Kidney capillary endothelial cell (primary cell): ENCODE data around the gene CHMP3.
"Not testable (repeated sequence)": the region's sequence is repeated elsewhere in the genome, so short reads cannot be mapped to it uniquely, and the experiment has no call there.

Experiments used
- DNase-seq: peaks from one replicate; pipeline ENCODE4 v3.0.0-alpha.2; 2018; ENCODE audit warnings: low spot score

CHMP3 gene

GRCh38 chr2:86549440-86549839 lies 13.8 kb downstream of the CHMP3 start:
- DNase-seq, result not testable (repeated sequence)

GRCh38 chr2:86548913-86549396 lies 14.3 kb downstream of the CHMP3 start:
- not testable (repeated sequence) for DNase-seq

DNA sequence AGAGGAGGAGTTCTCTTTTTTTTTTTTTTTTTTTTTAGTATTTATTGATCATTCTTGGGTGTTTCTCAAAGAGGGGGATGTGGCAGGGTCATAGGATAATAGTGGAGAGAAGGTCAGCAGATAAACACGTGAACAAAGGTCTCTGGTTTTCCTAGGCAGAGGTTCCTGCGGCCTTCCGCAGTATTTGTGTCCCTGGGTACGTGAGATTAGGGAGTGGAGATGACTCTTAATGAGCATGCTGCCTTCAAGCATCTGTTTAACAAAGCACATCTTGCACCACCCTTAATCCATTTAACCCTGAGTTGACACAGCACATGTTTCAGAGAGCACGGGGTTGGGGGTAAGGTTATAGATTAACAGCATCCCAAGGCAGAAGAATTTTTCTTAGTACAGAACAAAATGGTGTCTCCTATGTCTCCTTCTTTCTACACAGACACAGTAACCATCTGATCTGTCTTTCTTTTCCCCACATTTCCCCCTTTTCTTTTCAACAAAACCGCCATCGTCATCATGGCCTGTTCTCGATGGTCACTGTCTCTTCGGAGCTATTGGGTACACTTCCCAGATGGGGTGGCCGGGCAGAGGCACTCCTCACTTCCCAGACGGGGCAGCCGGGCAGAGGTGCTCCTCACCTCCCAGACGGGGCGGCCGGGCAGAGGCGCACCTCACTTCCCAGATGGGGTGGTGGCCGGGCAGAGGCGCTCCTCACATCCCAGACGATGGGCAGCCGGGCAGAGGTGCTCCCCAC lies 14.9 kb downstream of the CHMP3 start:
- DNase-seq, result not testable (repeated sequence)

DNA sequence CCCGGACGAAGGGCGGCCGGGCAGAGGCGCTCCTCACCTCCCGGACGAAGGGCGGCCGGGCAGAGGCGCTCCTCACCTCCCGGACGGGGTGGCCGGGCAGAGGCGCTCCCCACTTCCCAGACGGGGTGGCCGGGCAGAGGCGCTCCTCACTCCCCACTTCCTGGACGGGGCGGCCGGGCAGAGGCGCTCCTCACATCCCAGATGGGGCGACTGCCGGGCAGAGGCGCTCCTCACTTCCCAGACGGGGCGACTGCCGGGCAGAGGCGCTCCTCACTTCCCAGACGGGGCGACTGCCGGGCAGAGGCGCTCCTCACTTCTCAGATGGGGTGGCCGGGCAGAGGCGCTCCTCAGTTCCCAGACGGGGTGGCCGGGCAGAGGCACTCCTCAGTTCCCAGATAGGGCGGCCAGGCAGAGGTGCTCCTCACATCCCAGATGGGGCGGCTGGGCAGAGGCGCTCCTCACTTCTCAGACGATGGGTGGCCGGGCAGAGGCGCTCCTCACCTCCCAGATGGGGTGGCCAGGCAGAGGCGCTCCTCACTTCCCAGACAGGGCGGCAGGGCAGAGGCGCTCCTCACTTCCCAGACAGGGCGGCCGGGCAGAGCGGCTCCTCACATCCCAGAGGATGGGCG lies 17.8 kb downstream of the CHMP3 start:
- not testable (repeated sequence) for DNase-seq

- not testable (repeated sequence) for DNase-seq
Measured at GRCh38 chr2:86544278-86545099, 18.8 kb downstream of the CHMP3 start.

DNA sequence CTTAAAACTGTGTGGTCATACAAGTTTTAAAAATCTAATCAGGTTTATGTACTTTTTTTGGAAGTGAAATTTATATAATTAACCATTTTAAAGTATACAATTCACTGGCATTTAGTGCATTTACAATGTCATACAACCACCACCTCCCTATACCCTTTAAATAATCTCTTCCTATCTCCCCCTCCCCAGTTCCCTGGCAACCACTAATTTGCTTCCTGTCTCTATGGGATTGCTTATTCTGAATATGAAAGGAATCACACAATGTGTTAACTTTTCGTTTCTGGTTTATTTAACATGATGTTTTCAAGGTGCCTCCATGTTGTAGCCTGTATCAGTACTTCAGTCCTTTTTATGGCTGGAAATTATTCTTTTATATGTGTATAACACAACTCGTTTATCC lies 19.4 kb downstream of the CHMP3 start:
- DNase-seq, result no peak

DNA sequence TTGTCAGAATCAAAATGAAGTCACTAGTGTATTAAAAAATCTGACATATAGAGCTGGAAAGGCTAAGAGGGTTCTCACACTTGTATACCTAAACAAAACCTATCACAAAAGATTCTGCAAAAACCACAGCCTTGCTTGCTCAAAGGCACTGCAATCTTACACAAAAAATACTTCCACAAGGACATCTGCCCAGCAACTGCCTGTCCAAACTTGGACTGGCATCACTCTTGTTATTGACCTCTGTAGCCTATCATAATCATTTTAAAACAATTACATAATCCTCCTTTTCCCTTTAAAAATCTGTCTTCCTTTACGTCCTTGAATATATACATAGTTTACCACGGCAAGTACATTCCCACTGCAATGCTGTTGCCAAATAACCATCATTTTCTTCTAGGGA lies 19.9 kb downstream of the CHMP3 start:
- no peak for DNase-seq

GRCh38 chr2:86542814-86543213 lies 20.4 kb downstream of the CHMP3 start:
- DNase-seq, result no peak

GRCh38 chr2:86541334-86541733 lies 21.9 kb downstream of the CHMP3 start:
- no peak for DNase-seq

DNA sequence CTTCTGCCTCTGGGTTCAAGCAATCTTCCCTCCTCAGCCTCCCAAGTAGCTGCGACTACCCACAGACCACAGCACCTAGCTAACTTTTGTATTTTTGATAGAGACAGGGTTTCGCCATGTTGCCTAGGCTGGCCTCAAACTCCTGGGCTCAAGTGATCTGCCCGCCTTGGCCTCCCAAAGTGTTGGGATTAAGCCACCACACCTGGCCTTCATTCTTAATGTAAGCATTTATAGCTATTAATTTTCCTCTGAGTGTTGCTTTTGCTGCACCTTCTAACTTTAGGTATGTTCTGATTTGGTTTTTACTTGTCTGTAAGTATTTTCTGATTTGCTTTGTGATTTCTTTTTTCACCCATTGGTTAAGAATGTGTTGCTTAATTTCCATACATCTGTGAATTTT lies 29.7 kb downstream of the CHMP3 start:
- no peak for DNase-seq

- no peak for DNase-seq
Measured at GRCh38 chr2:86525421-86526340, 37.6 kb downstream of the CHMP3 start.

- no peak for DNase-seq
Measured at GRCh38 chr2:86523491-86523890, 39.8 kb downstream of the CHMP3 start.

DNA sequence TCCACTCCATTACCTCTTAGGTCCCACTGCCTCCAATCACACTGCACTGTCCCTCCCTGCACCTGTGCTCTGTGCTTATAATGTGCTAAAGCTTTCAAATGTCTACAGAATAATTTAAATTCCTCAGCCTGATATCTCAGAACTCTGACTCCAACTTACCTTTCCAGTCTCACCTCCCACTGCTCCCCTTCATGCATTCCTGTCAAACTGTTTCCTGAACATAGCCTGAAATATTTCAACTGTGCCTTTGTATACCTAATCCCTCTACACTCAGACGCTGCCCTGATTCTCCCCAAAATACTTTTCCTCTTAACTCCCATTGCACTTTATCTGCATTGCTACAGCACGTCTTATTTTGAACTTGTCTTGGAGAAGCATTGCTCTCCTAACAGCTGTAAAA lies 40.5 kb downstream of the CHMP3 start:
- DNase-seq, result no peak

- DNase-seq, result no peak
Measured at GRCh38 chr2:86521922-86522321, 41.3 kb downstream of the CHMP3 start.

- DNase-seq, result no peak
Measured at GRCh38 chr2:86520153-86520552, 43.1 kb downstream of the CHMP3 start.

DNA sequence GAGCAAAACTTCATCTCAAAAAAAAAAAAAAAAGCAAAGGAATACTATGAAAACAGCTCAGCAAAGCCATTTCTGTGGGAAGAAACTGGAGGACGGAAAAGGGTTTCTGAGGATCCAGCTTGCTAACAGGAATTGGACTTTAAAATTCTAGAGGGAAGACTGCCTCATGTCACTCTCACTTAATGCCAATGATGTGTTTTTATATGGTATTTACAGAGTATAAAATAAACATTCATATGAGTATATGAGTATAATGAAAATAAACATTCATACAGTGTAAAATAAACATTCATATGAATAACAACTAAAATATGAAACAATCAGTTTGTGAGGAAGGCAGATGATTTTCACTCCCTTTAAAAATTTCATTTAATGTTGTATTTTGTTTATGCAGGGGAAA lies 43.9 kb downstream of the CHMP3 start:
- DNase-seq, result no peak

DNA sequence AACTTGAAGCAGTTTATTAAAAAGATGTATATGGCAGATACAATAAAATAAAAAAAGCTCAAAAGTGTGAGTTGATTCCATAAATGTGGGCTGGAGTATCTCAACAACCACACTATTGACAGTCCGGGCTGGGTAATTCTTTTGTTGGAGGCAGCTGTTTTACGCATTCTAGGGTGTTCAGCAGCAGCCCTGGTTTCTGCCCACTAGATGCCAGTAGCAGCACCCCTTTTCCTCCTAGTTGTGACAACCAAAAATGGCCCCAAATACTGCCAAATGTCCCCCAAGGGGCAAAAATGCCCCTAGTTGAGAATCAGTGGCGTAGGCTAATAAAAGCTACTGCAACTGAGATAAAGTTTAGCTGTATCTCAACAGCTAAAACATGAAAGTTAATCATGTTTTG lies 44.8 kb downstream of the CHMP3 start:
- no peak for DNase-seq

DNA sequence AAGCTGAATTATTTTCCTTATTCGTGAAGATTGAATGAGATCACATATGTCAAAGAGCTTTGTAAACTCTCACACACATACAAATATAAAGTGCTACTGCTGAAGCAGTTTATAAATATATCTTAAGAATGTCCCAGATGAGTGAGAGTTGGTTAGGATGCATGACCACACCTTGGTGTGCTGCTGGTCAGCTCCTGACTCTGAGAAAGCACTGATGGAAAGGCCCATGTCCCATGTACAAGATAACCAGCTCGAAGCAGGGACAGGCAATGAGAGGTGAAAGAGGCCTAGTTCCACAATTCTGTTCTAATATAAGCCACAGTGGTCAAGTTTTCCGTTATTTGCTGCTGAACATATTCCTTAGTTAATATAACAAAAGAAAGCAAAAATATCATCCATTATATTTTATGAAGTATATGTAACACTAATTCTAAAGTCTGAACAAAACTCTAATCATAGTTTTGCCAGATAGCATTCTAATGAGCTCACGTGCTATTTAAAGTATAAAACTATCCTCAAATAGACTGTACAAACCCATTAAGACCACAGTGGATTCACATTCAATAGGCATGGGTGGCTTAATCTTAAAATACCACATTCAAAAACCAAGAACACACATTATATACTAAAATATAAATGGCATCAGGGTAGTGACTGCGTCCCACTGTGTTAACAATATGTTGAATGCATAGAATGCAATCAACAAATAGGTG lies 49.1 kb downstream of the CHMP3 start:
- no peak for DNase-seq

- no peak for DNase-seq
Measured at GRCh38 chr2:86512892-86513291, 50.4 kb downstream of the CHMP3 start.

DNA sequence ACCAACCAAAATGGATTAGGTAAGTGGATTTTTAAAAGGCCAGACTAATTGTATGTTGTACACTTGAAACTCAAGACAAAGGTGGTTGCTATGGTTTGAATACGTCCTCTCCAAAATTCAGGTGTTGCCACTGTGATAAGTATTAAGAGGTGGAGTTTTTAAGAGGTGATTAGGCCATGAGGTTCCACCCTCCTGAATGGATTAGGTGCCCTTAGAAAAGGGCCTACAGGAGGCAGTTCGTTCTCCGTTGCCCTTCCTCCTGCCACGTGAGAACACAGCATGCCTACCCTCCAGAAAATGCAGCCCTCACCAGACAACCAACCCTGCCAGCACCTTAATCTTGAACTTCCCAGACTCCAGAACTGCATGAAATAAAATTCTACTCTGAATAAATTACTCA lies 51.2 kb downstream of the CHMP3 start:
- DNase-seq, result no peak

DNA sequence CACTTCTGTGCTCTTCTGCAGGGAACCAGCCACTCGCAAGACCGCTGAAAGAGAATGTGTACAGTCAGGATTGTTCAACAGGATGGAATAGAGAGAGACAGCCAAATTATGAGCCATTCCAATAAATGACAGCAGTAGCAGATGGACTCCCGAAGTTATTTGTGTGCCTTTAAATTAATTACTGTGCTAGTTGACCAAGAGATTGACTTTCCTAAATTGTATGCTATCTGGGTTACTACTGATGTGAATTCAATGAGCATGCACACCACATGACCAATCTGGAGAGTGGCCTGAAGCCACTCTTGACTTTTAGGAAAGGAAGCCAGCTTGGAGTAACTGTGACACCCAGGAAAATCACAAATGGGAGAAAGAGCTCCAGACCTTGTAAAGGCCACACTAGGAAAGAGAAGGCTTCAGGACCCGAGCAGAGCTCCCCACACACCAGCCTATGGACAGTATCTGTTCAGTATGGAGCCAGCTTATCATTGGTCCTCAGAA lies 52.8 kb downstream of the CHMP3 start:
- DNase-seq, result no peak
